GM10266 (cell line): Measurements from ENCODE around the gene RNF123.

Experiments
- DNase-seq: peaks from one replicate; pipeline ENCODE4 v3.0.0; 2012; ENCODE audit errors: extremely low spot score
- CTCF ChIP-seq: IDR thresholded peaks from 2 replicates; pipeline ENCODE4 v1.5.1; 2012; ENCODE audit warnings: mild to moderate bottlenecking, low read depth; ENCODE audit not compliant: control insufficient read depth, insufficient read depth; ENCODE audit errors: missing control alignments

Gene RNF123

DNA sequence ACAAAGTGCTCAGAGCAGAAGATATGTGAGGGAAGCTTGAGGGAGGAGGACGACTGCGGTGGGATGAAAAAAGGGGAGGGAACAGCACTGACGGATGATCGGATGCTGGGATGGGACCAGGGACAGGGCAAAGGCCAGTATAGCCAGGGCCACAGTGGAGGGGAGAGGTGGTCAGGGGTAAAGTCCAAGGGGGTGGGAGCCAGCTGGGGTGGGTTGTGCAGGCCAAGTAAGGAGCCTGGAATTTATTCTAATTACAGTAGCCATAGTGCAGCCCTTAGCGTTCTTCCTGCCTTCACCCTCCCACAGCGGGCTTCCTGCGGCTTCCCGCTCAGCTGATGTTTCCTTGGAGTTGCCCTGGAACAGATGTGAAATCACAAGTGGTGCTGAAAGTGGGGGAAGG lies 22.8 kb upstream of the RNF123 start:
- no peak for TF ChIP-seq CTCF
- DNase-seq, result no peak

- no peak for TF ChIP-seq CTCF
- no peak for DNase-seq
Measured at GRCh38 chr3:49667701-49668413, 21.5 kb upstream of the RNF123 start.

DNA sequence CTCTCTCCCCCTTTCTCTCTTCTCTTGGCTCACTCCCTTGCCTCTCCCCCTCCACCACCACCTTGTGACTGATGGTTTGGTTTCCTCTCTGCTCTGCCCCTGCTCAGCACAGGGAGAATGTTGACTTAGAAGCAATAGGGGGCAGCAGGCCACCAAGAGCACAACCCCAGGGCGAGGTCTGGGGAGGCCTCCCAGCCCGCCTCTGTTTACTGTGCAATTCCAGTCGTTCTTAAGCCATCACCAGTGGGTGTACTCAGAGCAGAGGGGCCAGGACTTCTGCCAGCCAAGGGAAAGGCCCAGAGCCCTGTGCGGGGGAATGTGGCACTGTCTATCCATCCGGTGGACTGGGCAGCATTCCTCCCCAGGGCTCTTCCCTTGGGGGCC lies 21.0 kb upstream of the RNF123 start:
- TF ChIP-seq CTCF, result no peak
- no peak for DNase-seq

GRCh38 chr3:49668861-49669260 lies 20.5 kb upstream of the RNF123 start:
- no peak for TF ChIP-seq CTCF
- no peak for DNase-seq

DNA sequence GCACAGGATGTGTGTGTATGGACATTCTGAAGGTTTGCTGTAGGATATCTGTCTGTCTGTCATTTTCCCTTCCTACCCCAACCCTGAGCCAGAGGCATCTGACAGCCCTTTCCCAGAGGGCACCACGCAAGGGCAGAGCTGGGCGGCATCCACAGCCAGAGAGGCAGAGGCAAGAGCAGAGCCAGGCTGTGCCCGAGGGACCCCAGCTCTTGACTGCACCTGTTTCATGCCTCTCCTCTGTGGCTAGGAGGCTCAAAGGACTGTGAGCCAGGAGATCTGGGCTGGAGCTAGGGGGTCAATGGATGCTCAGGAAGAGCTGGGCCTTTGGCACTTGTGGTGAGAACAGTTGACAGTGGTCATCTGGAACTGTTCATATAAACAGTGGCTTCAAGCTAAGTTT lies 20.0 kb upstream of the RNF123 start:
- TF ChIP-seq CTCF, result no peak
- no peak for DNase-seq

GRCh38 chr3:49670940-49671290 lies 18.4 kb upstream of the RNF123 start:
- DNase-seq, result no peak
- no peak for TF ChIP-seq CTCF

DNA sequence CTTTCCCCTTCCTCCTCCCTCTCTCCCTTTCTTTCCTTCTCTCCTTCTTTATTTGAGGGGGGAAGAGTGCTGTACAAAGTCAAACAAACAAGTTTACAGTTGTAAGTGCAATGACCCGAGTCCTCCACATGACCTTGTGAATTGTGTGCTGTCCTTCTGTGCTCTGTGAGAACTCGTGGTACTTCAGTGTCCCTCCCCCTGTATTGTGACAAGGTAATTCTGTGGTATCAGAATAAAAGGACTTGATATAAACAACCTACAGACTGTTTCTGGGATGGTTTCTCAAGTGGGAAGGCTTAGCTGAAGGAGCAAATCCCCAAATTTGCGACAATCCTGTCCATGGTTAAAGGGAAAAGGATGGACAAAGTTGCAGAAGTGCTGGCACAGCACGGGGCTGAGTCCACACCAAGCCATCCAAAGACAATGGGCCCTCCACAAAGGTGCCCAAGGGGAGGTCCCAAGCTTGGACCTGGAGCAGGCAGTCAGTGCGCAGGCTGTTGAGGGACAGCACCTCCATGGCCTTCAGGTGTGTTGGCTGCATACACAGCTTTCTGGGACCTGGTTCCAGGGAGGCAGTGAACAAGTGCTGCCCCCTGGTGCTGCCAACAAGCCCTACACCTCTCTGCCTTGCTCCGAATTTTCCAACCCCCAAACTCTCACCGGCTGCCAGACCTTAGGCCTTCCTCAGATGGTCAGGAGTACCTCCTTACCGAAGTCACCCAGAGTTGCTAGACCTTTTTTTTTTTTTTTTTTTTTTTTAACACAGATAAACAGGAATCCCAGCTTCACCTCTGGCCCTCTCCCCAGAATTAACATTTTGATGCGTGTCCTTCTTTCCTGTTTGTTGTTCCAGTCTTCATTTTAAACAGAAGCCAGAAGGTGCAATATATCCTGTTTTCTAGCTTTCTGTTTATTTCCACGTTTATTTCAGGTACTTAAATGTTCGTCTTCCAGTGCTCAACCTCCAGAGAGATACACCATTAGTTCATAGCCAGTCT lies 17.8 kb upstream of the RNF123 start:
- peak; percentile 85 for DNase-seq

More for the DNA sequence above, 17.8 kb upstream of the RNF123 start:
- peak; percentile 89 for TF ChIP-seq CTCF
